Uterus (tissue), 2 donors: ENCODE results near the gene PLXND1.

Experiments
- CTCF ChIP-seq, 4 experiments: fragments of 200-600 bp in 2 of 4; fragments of 450-650 bp in 2 of 4; sonication (generic) in 2 of 4; IDR thresholded peaks; one replicate each; pipeline ENCODE4 v1.5.1; 2016 to 2019; ENCODE audit warnings: antibody characterized with exemption in 4 of 4, mild to moderate bottlenecking in 2 of 4, moderate library complexity in 1 of 4
- POLR2A ChIP-seq, 2 donors: fragments of 450-650 bp; IDR thresholded peaks; one replicate each; pipeline ENCODE4 v1.6.1; 2016; ENCODE audit warnings: antibody characterized with exemption in 2 of 2, mild to moderate bottlenecking in 1 of 2, moderate library complexity in 1 of 2

GRCh38 chr3:129594409-129594808 is 12.1 kb downstream of the PLXND1 start:
- TF ChIP-seq POLR2A (IDR thresholded peaks at IDR 0.05) = no peak
- no peak for TF ChIP-seq CTCF (IDR thresholded peaks at IDR 0.05)
